Smooth muscle cell (in vitro differentiated cells): ENCODE data around the gene PPP2R5C. TPM values are rescaled to one million over a fixed set of nuclear protein-coding genes. Genes with fewer than 3 reads are reported as not detected.
"Not testable (repeated sequence)": the region's sequence is repeated elsewhere in the genome, so short reads cannot be mapped to it uniquely, and the experiment has no call there.

Experiments used
- DNase-seq: peaks from one replicate; lab custom pipeline; 2025; ENCODE audit not compliant: unreplicated experiment; lab: John Stamatoyannopoulos, UW
- H2AFZ ChIP-seq: fragments of 200-600 bp; sonication (generic); 2 replicates; pipeline ENCODE4 v1.6.0; 2016; ENCODE audit warnings: antibody characterized with exemption, low read depth, mild to moderate bottlenecking
- H3F3A ChIP-seq: fragments of 200-600 bp; sonication (generic); 2 replicates; pipeline ENCODE4 v1.6.0; 2017; ENCODE audit warnings: antibody characterized with exemption, low read depth
- H3K27ac ChIP-seq: fragments of 200-600 bp; sonication (generic); 2 replicates; pipeline ENCODE4 v1.5.1; 2016; ENCODE audit warnings: low read depth, mild to moderate bottlenecking
- H3K27me3 ChIP-seq: fragments of 200-600 bp; sonication (generic); 2 replicates; pipeline ENCODE4 v1.6.1; 2016; ENCODE audit warnings: low read depth, mild to moderate bottlenecking
- H3K36me3 ChIP-seq: fragments of 200-600 bp; sonication (generic); 2 replicates; pipeline ENCODE4 v1.5.1; 2016; ENCODE audit warnings: low read depth
- H3K4me1 ChIP-seq: fragments of 200-600 bp; sonication (generic); 2 replicates; pipeline ENCODE4 v1.5.1; 2016; ENCODE audit warnings: low read depth
- H3K4me2 ChIP-seq: fragments of 200-600 bp; sonication (generic); 2 replicates; pipeline ENCODE4 v1.6.0; 2016; ENCODE audit warnings: mild to moderate bottlenecking
- H3K4me3 ChIP-seq: fragments of 200-600 bp; sonication (generic); 2 replicates; pipeline ENCODE4 v1.5.1; 2016; ENCODE audit warnings: mild to moderate bottlenecking
- H3K79me2 ChIP-seq: fragments of 200-600 bp; sonication (generic); 2 replicates; pipeline ENCODE4 v1.6.0; 2016; ENCODE audit warnings: low read depth, mild to moderate bottlenecking
- H3K9ac ChIP-seq: fragments of 200-600 bp; sonication (generic); 2 replicates; pipeline ENCODE4 v1.6.0; 2016; ENCODE audit warnings: low read depth
- H3K9me3 ChIP-seq: fragments of 200-600 bp; sonication (generic); replicated peaks from 2 replicates; pipeline ENCODE4 v1.5.1; 2016; ENCODE audit warnings: low read depth
- H4K20me1 ChIP-seq: fragments of 200-600 bp; sonication (generic); 2 replicates; pipeline ENCODE4 v1.6.0; 2016; ENCODE audit warnings: low read depth
- CTCF ChIP-seq: fragments of 200-600 bp; sonication (generic); IDR thresholded peaks from 2 replicates; pipeline ENCODE4 v1.5.1; 2017; ENCODE audit warnings: borderline replicate concordance, mild to moderate bottlenecking, antibody characterized with exemption; ENCODE audit not compliant: insufficient read depth, poor library complexity, severe bottlenecking
- WGBS: methylation state at CpG from one replicate; pipeline ENCODE4 v1.1.7; 2016; ENCODE audit warnings: low lambda C conversion rate; 5-methylcytosine and 5-hydroxymethylcytosine counted together
- polyA plus RNA-seq: library from polyadenylated mRNA; unstranded; fragments of >200 nt; fragmentation: Nextera tagmentation; extraction: Ambion mirVana; gene quantifications from 2 replicates; pipeline ENCODE4 v1.2.1, GENCODE V29; 2016
- total RNA-seq: library from RNA; depleted of rRNA; stranded (reverse); fragments of >200 nt; gene quantifications from 2 replicates; pipeline ENCODE4 v1.2.3, GENCODE V29; 2014

Gene PPP2R5C
- total and polyA plus RNA-seq, 2 experiments from 2014 or later: 63.6 to 92.7 TPM

GRCh38 chr14:101966742-101967141 lies 205.2 kb downstream of the PPP2R5C start:
- peak overlapping the region; percentile 99 for H3K4me3 ChIP-seq
- H3K9ac ChIP-seq: peak overlapping the region; percentile 88
- no peak for DNase-seq
- H2AFZ ChIP-seq: no peak overlapping the region
- H3K27ac ChIP-seq: peak overlapping the region; percentile 70
- H3F3A ChIP-seq: peaks cover 12% of the 10 kb centered on the region
- TF ChIP-seq CTCF: no peak
- H3K4me2 ChIP-seq: peak overlapping the region; percentile 92
- no peaks in the 10 kb centered on the region for H3K27me3 ChIP-seq
- no peaks in the 10 kb centered on the region for H3K36me3 ChIP-seq
- H3K4me1 ChIP-seq: peaks cover 16% of the 10 kb centered on the region
- 86% methylated on average over 2 of the region's 2 CpGs for WGBS
- H4K20me1 ChIP-seq: peaks cover 64% of the 10 kb centered on the region
- no peaks in the 10 kb centered on the region for H3K9me3 ChIP-seq
- H3K79me2 ChIP-seq: peaks cover 73% of the 10 kb centered on the region

- no peak overlapping the region for H3K4me3 ChIP-seq
- no peaks in the 10 kb centered on the region for H3K27me3 ChIP-seq
- H3K36me3 ChIP-seq: no peaks in the 10 kb centered on the region
- H3K9me3 ChIP-seq: no peaks in the 10 kb centered on the region
- 91% methylated on average over 4 of the region's 4 CpGs for WGBS
- H3K27ac ChIP-seq: no peak overlapping the region
- no peak for DNase-seq
- TF ChIP-seq CTCF: no peak
- H3K9ac ChIP-seq: no peak overlapping the region
- H2AFZ ChIP-seq: no peak overlapping the region
- H3K79me2 ChIP-seq: peaks cover 85% of the 10 kb centered on the region
- H3K4me1 ChIP-seq: peaks cover 16% of the 10 kb centered on the region
- peaks cover 78% of the 10 kb centered on the region for H4K20me1 ChIP-seq
- H3K4me2 ChIP-seq: no peak overlapping the region
- peaks cover 6% of the 10 kb centered on the region for H3F3A ChIP-seq
Observed at GRCh38 chr14:101968186-101968585, 206.7 kb downstream of the PPP2R5C start.

GRCh38 chr14:101969481-101969880 lies 208.0 kb downstream of the PPP2R5C start:
- Histone ChIP-seq H3K4me2 (no peak overlapping the region), H3K4me1 (peaks cover 16% of the 10 kb centered on the region), H3F3A (peaks cover 5% of the 10 kb centered on the region), H3K4me3 (no peak overlapping the region), H3K27me3 (no peaks in the 10 kb centered on the region), H3K27ac (peak overlapping the region; percentile 19), H3K79me2 (peaks cover 98% of the 10 kb centered on the region), H3K36me3 (no peaks in the 10 kb centered on the region), H3K9me3 (no peaks in the 10 kb centered on the region), H3K9ac (no peak overlapping the region), H2AFZ (no peak overlapping the region), H4K20me1 (peaks cover 91% of the 10 kb centered on the region)
- no peak for TF ChIP-seq CTCF
- no peak for DNase-seq
- WGBS: 93% methylated on average over 9 of the region's 9 CpGs

- H2AFZ ChIP-seq: no peak overlapping the region
- no peaks in the 10 kb centered on the region for H3K9me3 ChIP-seq
- H3K4me2 ChIP-seq: no peak overlapping the region
- peaks cover 98% of the 10 kb centered on the region for H4K20me1 ChIP-seq
- WGBS: 96% methylated on average over 10 of the region's 11 CpGs
- peaks cover 14% of the 10 kb centered on the region for H3K4me1 ChIP-seq
- H3K79me2 ChIP-seq: peaks cover 98% of the 10 kb centered on the region
- no peak overlapping the region for H3K9ac ChIP-seq
- H3K27ac ChIP-seq: peak overlapping the region; percentile 96
- no peak overlapping the region for H3K4me3 ChIP-seq
- DNase-seq: no peak
- H3K27me3 ChIP-seq: no peaks in the 10 kb centered on the region
- no peak for TF ChIP-seq CTCF
- peaks cover 5% of the 10 kb centered on the region for H3F3A ChIP-seq
- H3K36me3 ChIP-seq: no peaks in the 10 kb centered on the region
Observed at GRCh38 chr14:101970830-101971400, 209.4 kb downstream of the PPP2R5C start.

- peaks cover 98% of the 10 kb centered on the region for H4K20me1 ChIP-seq
- WGBS: 87% methylated on average over 2 of the region's 2 CpGs
- not testable (repeated sequence) for H3K4me3 ChIP-seq, H3K27me3 ChIP-seq, H3K4me1 ChIP-seq, H2AFZ ChIP-seq, H3K9me3 ChIP-seq, H3F3A ChIP-seq, DNase-seq, H3K36me3 ChIP-seq
- H3K9ac ChIP-seq: peak overlapping the region; percentile 3
- H3K4me2 ChIP-seq: peak overlapping the region; percentile 70
- peaks cover 98% of the 10 kb centered on the region for H3K79me2 ChIP-seq
- H3K27ac ChIP-seq: peak overlapping the region; percentile 96
Observed at GRCh38 chr14:101971458-101971857, 209.9 kb downstream of the PPP2R5C start.
